Activated T-helper 1 cell treated with Interleukin-2 at 50 U/mL for 16 hours (primary cell): ENCODE measurements around the gene INPP5K.
"Not testable (repeated sequence)": the region's sequence is repeated elsewhere in the genome, so short reads cannot be mapped to it uniquely, and the experiment has no call there.

Source experiments
- DNase-seq: peaks from one replicate; pipeline ENCODE4 v3.0.0-alpha.2; 2020; ENCODE audit warnings: low read depth

The INPP5K gene

DNA sequence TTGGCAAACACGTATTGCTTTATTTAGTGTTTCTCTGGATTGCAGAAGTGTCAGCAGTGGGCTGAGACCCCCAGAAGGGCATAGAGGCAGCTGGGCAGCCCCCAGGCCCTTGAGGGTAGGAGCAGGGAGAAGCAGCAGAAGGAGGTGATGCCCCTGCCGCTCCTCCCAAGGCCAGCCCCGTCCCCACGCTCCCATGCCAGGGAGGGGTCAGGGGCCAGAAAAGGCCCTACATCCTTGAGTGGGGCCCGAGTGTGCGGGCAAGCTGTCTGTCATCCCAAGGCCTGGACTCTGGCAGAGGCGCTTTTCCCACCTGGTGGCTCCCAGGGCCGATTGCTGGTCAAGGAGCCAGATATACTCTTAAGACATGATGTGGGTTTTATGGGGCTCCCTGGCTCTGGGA is 52.2 kb downstream of the INPP5K start:
- no peak for DNase-seq

DNA sequence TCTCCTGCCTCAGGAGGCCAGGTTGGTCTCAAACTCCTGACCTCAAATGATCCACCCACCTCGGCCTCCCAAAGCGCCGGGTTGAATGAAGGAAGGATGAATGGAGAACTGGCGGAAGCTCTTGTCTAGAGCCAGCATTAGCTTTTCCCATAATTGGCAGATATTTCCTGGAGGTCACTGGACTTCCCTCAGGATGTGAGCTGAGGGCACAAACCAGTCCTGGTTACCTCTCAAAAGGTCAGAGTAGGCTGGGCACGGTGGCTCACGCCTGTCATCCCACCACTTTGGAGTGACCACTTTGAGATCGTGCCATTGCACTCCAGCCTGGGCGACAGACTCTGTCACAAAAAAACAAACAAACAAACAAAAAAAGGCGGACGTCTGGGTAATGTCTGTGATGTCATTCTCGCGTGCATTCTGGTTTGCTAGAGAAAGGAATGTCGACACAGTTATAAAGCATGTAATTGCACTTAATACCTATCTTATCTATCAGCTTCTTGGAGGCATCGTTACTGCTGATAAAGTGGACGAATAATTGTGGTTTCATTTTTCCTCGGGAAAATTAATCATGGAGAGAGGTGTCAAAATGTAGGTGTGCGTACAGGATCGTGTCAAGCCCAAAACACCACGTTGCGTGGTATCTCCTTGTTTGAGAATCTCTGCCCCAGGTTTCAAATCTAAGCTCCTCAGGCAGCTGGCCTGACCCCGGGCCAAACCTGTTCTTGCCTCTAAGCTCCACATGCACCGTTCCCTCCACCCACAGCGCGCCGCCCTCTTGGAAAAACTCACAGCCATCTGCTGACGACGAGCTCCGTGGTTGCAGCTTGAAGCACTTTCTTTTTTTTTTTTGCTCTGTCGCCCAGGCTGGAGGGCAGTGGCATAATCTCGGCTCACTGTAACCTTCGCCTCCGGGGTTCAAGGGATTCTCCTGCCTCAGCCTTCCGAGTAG is 54.0 kb downstream of the INPP5K start:
- no peak for DNase-seq

DNA sequence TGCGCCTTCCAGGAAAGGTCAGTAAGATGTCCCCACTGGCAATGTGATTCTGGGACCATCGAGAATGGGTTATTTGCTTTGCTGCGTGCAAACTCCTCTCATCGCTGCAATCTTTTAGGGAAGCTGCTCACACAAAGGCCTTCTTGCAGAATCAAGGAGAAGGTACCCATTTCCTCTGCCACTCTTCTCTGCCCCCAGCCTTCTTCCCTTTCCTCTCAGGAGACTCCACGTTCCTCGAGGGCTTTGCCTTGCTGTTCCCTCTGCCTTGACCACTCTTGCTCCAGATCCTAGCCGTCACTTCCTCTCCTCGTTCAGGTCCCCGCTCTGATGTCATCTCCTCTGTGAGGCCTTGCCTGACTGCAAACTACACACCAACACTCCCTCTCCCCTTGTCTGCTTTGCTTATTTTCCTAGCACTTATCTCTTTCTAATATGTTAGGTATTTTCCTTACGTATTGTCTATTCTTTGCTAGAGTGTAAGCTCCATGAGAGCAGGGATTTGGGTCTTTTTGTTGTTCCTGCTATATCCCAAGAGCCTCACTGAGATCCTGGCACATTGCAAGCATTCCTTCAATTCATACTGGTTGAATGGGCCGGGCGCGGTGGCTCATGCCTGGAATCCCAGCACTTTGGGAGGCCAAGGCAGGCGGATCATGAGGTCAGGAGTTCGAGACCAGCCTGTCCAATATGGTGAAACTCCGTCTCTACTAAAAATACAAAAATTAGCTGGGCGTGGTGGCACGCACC is 55.0 kb downstream of the INPP5K start:
- DNase-seq: no peak

DNA sequence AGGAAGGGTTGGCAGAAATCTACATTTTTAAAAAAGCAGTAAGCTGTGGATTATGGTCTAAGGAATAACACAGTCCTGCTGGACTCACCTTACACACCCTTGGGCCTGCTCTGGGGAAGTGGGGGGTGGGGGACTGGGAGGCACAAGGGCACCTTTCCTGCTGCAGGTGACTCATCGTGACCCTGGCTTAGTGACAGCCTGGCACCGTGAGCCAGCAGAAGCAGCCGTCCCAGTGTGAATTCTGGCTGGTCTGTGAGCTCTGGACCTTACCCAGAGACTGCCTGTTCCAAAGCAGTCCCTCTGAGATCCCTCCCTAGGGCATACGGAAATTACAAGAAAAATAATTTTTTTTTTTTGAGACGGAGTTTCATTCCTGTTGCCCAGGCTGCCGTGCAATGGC is 56.2 kb downstream of the INPP5K start:
- DNase-seq: no peak

DNA sequence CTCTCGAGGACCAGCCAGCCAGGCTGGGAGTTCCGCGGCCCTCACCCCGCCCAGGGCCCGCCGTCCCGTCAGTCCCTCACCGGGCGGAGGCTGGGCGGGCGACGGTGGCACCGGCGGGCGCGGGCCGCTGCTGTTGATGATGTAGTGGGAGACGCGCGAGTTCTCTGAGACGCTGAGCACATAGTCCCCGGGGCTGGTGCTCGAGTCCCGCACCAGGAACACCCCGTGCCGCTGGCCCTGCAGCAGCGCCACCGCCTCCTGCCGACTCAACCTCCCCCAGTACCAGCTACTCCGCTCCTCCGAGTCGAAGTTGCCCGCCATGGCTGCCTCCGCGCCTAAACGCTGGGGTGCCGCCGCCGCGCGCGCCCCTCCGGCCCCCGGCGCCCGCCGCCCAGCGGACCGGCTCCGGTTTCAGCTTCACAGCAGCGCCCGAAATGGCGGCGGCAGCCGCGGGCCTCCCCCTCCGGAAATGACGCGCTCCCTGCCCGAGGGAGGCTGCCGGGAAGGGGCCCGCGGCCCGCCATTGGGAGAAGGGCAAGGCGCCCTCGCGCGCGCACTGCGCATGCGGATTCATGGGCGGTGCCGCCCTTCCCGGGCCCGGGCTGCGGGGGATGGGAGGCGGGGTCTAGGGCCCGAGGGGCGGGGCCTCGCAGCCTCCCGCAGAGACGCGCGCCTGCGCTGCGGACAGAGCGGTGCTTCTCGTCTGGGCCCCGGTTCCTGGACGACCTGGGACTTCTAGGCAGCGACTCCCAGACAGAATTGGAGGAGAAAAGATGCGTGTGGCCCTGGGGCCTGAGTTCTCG is 60.4 kb downstream of the INPP5K start, which contains the start of gene CRK:
Gene CRK (minus strand): TSS at position 436 of the 803 bp plus-strand sequence. CDS start 115 bp downstream, at position 321.
- peak; percentile 100 for DNase-seq

DNA sequence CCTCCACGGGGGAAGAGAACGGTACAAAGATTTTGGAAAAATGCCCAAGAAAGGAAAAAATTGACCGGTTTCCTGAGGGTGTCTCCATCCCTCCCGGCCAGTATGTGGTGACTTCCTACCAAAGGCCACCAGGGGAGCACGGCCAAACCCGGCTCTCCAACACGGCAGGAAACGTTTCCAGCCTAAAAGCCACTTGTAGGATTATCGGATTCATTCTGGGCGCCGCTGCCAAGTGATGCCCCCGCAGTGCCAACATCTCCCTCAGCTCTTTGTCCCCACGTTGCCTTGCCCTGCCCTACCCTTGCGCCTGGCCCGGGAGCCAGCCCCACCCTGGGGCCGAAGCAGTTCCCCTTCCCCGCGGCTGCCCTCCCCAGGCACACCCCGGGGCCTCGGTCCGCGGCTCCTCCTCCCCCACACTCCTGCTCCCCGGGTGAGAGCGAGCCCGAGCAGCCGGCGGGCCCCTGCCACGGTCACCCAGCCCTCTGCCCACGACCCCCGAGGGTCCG is 61.1 kb downstream of the INPP5K start:
- DNase-seq: peak; percentile 11

DNA sequence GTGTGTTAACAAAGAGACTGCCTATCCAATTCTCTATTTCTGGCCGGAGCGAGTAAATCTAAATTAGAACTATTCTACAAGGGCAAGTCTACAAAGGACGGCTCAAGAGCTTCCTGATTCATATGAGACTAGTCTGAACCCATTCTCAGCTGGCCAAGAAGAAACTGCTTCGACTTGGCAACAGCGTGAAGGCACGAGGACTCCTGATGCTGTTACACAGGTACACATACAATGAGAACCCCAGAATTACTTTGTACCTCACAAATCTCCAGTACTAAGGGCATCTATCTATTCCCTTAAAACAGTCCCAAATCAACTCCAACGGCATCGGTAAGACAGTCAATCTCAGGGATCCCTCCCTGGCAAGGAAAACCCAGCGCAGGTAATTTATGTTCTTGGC is 61.9 kb downstream of the INPP5K start:
- no peak for DNase-seq

DNA sequence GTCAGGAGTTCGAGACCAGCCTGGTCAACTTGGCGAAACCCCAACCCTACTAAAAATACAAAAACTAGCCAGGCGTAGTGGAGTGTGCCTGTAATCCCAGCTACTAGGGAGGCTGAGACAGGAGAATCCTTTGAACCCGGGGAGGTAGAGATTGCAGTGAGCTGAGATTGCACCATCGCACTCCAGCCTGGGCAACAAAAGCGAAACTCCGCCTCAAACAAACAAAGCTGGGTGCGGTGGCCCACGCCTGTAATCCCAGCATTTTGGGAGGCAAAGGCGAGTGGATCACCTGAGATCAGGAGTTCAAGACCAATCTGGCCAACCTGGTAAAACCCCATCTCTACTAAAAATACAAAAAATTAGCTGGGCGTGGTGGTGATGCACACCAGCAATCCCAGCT is 62.7 kb downstream of the INPP5K start:
- DNase-seq: not testable (repeated sequence)

DNA sequence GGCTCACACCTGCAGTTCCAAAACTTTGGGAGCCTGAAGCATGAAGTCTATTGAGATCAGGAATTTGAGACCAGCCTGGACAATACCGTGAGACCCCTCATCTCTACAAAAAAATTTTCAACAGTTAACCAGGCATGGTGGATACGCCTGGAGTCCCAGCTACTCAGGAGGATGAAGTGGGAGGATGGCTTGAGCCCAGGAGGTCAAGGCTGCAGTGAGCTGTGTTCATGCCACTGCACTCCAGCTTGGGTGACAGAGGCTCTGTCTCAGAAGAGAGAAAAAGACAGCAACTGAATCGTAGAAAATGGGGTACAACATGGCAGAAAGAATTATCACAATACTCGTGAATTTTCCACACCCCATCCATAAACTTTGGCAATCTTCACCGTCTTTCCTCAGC is 63.6 kb downstream of the INPP5K start:
- no peak for DNase-seq

DNA sequence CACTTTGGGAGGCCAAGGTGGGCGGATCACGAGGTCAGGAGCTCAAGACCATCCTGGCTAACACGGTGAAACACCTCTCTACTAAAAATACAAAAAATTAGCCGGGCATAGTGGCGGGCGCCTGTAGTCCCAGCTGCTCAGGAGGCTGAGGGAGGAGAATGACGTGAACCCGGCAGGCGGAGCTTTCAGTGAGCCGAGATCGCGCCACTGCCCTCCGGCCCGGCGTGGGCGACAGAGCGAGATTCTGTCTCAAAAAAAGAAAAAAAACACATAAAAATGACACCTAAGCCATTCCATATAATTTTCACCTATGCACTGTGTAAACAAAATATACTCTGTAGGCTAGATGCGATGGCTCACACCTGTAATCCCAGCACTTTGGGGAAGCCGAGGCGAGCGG is 66.2 kb downstream of the INPP5K start:
- DNase-seq: not testable (repeated sequence)

DNA sequence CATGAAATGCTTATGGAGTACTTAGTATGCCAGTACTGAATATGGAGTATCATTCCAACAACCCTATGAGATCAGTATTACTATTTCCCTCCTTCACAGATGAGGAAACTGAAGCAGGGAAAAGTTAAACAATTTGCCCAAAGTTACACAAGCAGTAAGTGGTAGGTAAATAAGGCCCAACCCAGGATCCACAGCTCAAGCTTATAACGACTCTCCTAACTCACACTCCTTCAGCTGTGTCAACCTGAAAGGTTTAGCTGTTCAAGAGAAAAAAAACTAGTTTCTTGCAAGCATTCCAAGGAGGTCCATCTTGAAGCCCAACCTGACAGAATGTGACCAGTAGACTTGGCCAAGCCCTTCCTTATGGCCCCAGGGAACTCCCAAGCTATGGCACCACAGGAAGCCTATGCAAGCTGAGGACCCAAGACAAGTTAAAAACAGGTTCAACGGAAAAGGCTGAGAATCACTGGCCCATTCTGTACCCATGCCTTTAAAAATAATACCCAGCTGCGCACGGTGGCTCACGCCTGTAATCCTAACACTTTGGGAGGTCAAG is 66.9 kb downstream of the INPP5K start:
- no peak for DNase-seq

DNA sequence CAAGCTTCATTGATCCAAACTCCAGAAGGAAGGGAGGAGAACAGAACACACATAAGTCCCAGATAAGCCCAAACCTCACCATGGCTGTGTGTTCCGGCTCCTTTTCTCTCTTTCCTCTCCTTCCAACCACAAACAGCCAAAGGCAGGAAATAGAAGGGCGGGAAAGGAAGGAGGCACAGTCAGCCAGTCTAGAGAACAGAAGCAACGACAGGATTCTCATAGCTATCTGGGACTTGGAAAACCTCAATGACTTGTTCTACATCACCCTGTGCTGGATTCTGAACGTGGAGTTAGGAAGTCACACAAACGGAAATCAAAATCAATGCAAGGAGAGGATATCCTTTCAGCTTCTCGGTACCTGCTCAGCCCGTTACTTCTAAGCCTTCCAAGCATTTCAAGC is 69.4 kb downstream of the INPP5K start:
- DNase-seq: no peak

DNA sequence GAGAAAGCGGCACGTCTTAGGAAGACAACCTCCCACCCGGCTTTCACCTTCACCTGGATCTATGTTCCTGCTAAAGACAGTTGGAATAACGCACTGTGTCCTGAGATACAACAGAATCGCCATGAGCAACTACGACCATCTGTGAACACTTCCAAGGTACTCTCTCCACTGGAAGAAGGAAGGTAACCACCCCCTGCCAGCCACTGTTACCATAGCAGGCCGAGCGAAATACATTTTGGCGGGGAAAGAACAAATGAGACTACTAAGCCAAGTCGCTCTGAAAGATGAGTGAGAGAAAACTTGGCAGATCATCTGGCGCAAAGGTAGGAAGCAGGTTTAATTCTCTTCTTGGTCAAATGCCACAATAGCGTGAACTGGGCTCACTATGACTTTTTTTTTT is 70.2 kb downstream of the INPP5K start:
- DNase-seq: no peak

DNA sequence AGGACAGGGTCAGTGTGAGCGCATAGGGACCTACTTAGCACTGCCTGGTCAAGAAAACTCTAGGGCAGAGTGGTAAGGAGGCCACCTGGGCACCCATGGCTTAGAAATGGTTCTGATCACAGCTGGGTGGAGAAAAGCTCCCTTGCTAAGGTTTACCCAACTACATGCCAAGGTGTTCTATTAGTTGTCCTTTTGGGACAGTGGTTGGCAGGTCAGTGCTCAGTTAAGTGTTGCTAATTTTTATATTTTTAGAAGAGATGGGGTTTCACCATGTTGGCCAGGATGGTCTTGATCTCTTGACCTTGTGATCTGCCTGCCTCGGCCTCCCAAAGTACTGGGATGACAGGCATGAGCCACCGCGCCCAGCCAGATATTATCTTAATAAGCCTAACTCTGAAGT is 70.7 kb downstream of the INPP5K start:
- not testable (repeated sequence) for DNase-seq
